NCI-H2196 treated with DMSO at 0.1 percent for 48 hours (cell line): Measurements from ENCODE around the gene FGF21.
"Not testable (repeated sequence)": the region's sequence is repeated elsewhere in the genome, so short reads cannot be mapped to it uniquely, and the experiment has no call there.

ENCODE experiments used
- DNase-seq: peaks from one replicate; lab custom pipeline; 2025; ENCODE audit not compliant: unreplicated experiment; lab: John Stamatoyannopoulos, UW

FGF21 gene

GRCh38 chr19:48751845-48752495 lies 3.4 kb upstream of the FGF21 start:
- DNase-seq = no peak

- DNase-seq = peak; percentile 94
Observed at GRCh38 chr19:48752496-48753365, 2.6 kb upstream of the FGF21 start, which contains the start of gene FUT1. FUT1 (minus strand) TSS chr19:48752641; CDS start chr19:48751281, 1,360 bp downstream.

GRCh38 chr19:48755787-48756186 lies 463 bp downstream of the FGF21 start:
- DNase-seq = no peak

GRCh38 chr19:48756212-48756611 lies 888 bp downstream of the FGF21 start:
- no peak for DNase-seq

- DNase-seq = no peak
Observed at GRCh38 chr19:48756686-48757085, 1.4 kb downstream of the FGF21 start.

GRCh38 chr19:48757089-48757675 lies 1.9 kb downstream of the FGF21 start:
- DNase-seq = no peak

GRCh38 chr19:48757741-48758144 lies 2.4 kb downstream of the FGF21 start:
- DNase-seq = no peak

- no peak for DNase-seq
Observed at GRCh38 chr19:48760504-48761205, 5.3 kb downstream of the FGF21 start.

GRCh38 chr19:48765816-48766215 lies 10.5 kb downstream of the FGF21 start:
- not testable (repeated sequence) for DNase-seq

- DNase-seq = not testable (repeated sequence)
Observed at GRCh38 chr19:48768171-48768753, 12.9 kb downstream of the FGF21 start.

- no peak for DNase-seq
Observed at GRCh38 chr19:48768994-48769713, 13.8 kb downstream of the FGF21 start.

- DNase-seq = no peak
Observed at GRCh38 chr19:48770266-48770665, 14.9 kb downstream of the FGF21 start.

- no peak for DNase-seq
Observed at GRCh38 chr19:48770734-48771472, 15.6 kb downstream of the FGF21 start.

GRCh38 chr19:48772503-48772953 lies 17.2 kb downstream of the FGF21 start:
- DNase-seq = no peak

- DNase-seq = no peak
Observed at GRCh38 chr19:48777139-48777538, 21.8 kb downstream of the FGF21 start.

- DNase-seq = no peak
Observed at GRCh38 chr19:48777720-48778119, 22.4 kb downstream of the FGF21 start.

GRCh38 chr19:48779636-48780035 lies 24.3 kb downstream of the FGF21 start:
- DNase-seq = no peak

GRCh38 chr19:48780631-48781391 lies 25.5 kb downstream of the FGF21 start:
- DNase-seq = no peak

GRCh38 chr19:48784527-48784926 lies 29.2 kb downstream of the FGF21 start:
- no peak for DNase-seq
